HG02885 (cell line): ENCODE results near the gene FLYWCH1.

Experiments used
- ATAC-seq: cut with Tn5 transposase; IDR thresholded peaks from one replicate; pipeline ENCODE4 v1.9.1; 2021; ENCODE audit warnings: mild to moderate bottlenecking; ENCODE audit not compliant: unreplicated experiment, poor library complexity

The FLYWCH1 gene

GRCh38 chr16:2980227-2981176 lies 68.8 kb downstream of the FLYWCH1 start, which contains the start of gene PKMYT1:
Gene PKMYT1 (minus strand): TSS chr16:2980446. CDS start chr16:2979657, 789 bp downstream.
- ATAC-seq: peak; percentile 81

- no peak for ATAC-seq
These were observed 69.6 kb downstream of the FLYWCH1 start for GRCh38 chr16:2981177-2981898.

GRCh38 chr16:2981899-2982250 lies 70.1 kb downstream of the FLYWCH1 start:
- ATAC-seq: no peak

GRCh38 chr16:2982402-2982801 lies 70.7 kb downstream of the FLYWCH1 start:
- ATAC-seq: no peak

- peak; percentile 39 for ATAC-seq
These were observed 72.0 kb downstream of the FLYWCH1 start for GRCh38 chr16:2983706-2984136.

GRCh38 chr16:2985462-2985861 lies 73.7 kb downstream of the FLYWCH1 start:
- ATAC-seq: no peak

GRCh38 chr16:2985893-2986355 lies 74.2 kb downstream of the FLYWCH1 start:
- no peak for ATAC-seq

GRCh38 chr16:2986623-2987188 lies 75.0 kb downstream of the FLYWCH1 start:
- no peak for ATAC-seq

GRCh38 chr16:2987286-2987685 lies 75.6 kb downstream of the FLYWCH1 start:
- ATAC-seq: no peak

- no peak for ATAC-seq
These were observed 76.1 kb downstream of the FLYWCH1 start for GRCh38 chr16:2987833-2988232.

GRCh38 chr16:2988590-2989099 lies 76.9 kb downstream of the FLYWCH1 start:
- no peak for ATAC-seq

GRCh38 chr16:2990891-2991290 lies 79.2 kb downstream of the FLYWCH1 start:
- no peak for ATAC-seq

GRCh38 chr16:2991566-2992261 lies 80.0 kb downstream of the FLYWCH1 start:
- no peak for ATAC-seq

- ATAC-seq: no peak
These were observed 80.8 kb downstream of the FLYWCH1 start for GRCh38 chr16:2992383-2993081.

GRCh38 chr16:2996298-2996697 lies 84.6 kb downstream of the FLYWCH1 start:
- no peak for ATAC-seq

- ATAC-seq: no peak
These were observed 88.2 kb downstream of the FLYWCH1 start for GRCh38 chr16:2999929-3000328.

- ATAC-seq: no peak
These were observed 88.8 kb downstream of the FLYWCH1 start for GRCh38 chr16:3000540-3000939.
